ENCODE measurements around the gene KCNK16. TPM values are rescaled to one million over a fixed set of nuclear protein-coding genes. Genes with fewer than 3 reads are reported as not detected.

Gene KCNK16
- not detected for total RNA-seq
- polyA plus RNA-seq: not detected

- H3K9me3 ChIP-seq (ENCODE audit: control insufficient read depth in 1 of 2, low read length in 2 of 2): no peaks in the 10 kb centered on the region
- H3K4me1 ChIP-seq (ENCODE audit: insufficient read depth, low read length): no peaks in the 10 kb centered on the region
- ChIA-PET POLR2A (ENCODE audit: partially characterized antibody) (no interaction called here), CTCF (ENCODE audit: partially characterized antibody) (interaction anchor here (0.6 to 1.0 kb wide), 2 partner anchors 15 to 17 kb away, joined by 3 to 4 read pairs; no protein-coding TSS in a partner anchor)
- Mint-ChIP-seq H3K36me3 (no peaks in the 10 kb centered on the region), H3K27ac (peak within 1 kb of the TSS in 1 of 7 donors; percentile 59), H3K4me3 (no peak within 1 kb of the TSS), H3K27me3 (peaks cover 14 to 17% of the 10 kb centered on the region in 2 donors), H3K9me3 (no peaks in the 10 kb centered on the region), H3K4me1 (no peaks in the 10 kb centered on the region)
- no peak for DNase-seq
- no peak within 1 kb of the TSS for H3K4me3 ChIP-seq (ENCODE audit: low read length in 2 of 2)
- no peak within 1 kb of the TSS for H3K27ac ChIP-seq (ENCODE audit: low read depth, low read length)
- no peaks in the 10 kb centered on the region for H3K36me3 ChIP-seq (ENCODE audit: insufficient read depth, low read length)
- H3K27me3 ChIP-seq (ENCODE audit: insufficient read depth, low read length): no peaks in the 10 kb centered on the region
- intact Hi-C loops (cut with micrococcal nuclease): no loop called here
Measured at GRCh38 chr6:39322306-39322850, at the start of gene KCNK16. KCNK16 (minus strand) TSS chr6:39322702; CDS start chr6:39322540, 162 bp downstream.

DNA sequence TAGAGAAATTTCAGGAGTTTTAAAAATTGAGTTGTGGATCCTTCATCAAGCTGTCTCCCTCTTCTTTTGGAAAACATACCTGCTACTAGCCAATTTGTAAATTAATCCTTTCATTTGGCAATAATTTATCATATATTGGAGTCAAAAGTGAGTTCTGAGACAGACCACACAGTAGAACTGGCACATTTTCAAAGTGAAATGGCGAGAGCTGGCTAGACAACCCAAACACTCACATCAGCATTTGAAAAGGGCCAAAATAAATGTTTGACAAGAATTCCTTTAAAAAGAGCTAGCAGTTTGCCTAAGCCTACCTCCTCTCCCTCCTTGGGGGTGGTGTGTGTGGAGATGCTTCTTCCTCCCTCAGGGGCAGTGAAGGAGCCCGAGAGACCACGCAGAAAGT lies 47.9 kb upstream of the KCNK16 start:
- Mint-ChIP-seq H3K36me3 (no peaks in the 10 kb centered on the region), H3K27ac (no peak overlapping the region), H3K4me1 (no peaks in the 10 kb centered on the region), H3K4me3 (no peak overlapping the region), H3K9me3 (no peaks in the 10 kb centered on the region), H3K27me3 (peaks cover 13 to 19% of the 10 kb centered on the region in 2 donors)
- Histone ChIP-seq H3K9me3 (ENCODE audit: control insufficient read depth in 1 of 2, low read length in 2 of 2) (no peaks in the 10 kb centered on the region), H3K27ac (ENCODE audit: low read depth, low read length) (no peak overlapping the region), H3K4me1 (ENCODE audit: insufficient read depth, low read length) (no peaks in the 10 kb centered on the region), H3K27me3 (ENCODE audit: insufficient read depth, low read length) (no peaks in the 10 kb centered on the region), H3K4me3 (ENCODE audit: low read length in 2 of 2) (no peak overlapping the region), H3K36me3 (ENCODE audit: insufficient read depth, low read length) (no peaks in the 10 kb centered on the region)
- ChIA-PET CTCF (ENCODE audit: partially characterized antibody) (interaction anchor here (1.5 kb wide), 1 partner anchor 8 kb away, joined by 3 read pairs; no protein-coding TSS in a partner anchor), POLR2A (ENCODE audit: partially characterized antibody) (no interaction called here)
- intact Hi-C loops (cut with micrococcal nuclease): no loop called here
- no peak for DNase-seq

GRCh38 chr6:39369987-39370386 lies 47.5 kb upstream of the KCNK16 start:
- H3K27me3 ChIP-seq (ENCODE audit: insufficient read depth, low read length): no peaks in the 10 kb centered on the region
- no peak overlapping the region for H3K27ac ChIP-seq (ENCODE audit: low read depth, low read length)
- H3K4me3 ChIP-seq (ENCODE audit: low read length in 2 of 2): no peak overlapping the region
- CTCF ChIA-PET (ENCODE audit: partially characterized antibody): interaction anchor here (1.5 kb wide), 1 partner anchor 7 kb away, joined by 3 read pairs; no protein-coding TSS in a partner anchor
- H3K27me3 Mint-ChIP-seq: peaks cover 12 to 23% of the 10 kb centered on the region in 2 donors
- no peak for DNase-seq
- H3K36me3 Mint-ChIP-seq: no peaks in the 10 kb centered on the region
- no peaks in the 10 kb centered on the region for H3K9me3 Mint-ChIP-seq
- H3K4me1 Mint-ChIP-seq: no peaks in the 10 kb centered on the region
- POLR2A ChIA-PET (ENCODE audit: partially characterized antibody): no interaction called here
- H3K36me3 ChIP-seq (ENCODE audit: insufficient read depth, low read length): no peaks in the 10 kb centered on the region
- no peaks in the 10 kb centered on the region for H3K9me3 ChIP-seq (ENCODE audit: control insufficient read depth in 1 of 2, low read length in 2 of 2)
- no peaks in the 10 kb centered on the region for H3K4me1 ChIP-seq (ENCODE audit: insufficient read depth, low read length)
- intact Hi-C loops (cut with micrococcal nuclease): no loop called here
- no peak overlapping the region for H3K4me3 Mint-ChIP-seq
- no peak overlapping the region for H3K27ac Mint-ChIP-seq

DNA sequence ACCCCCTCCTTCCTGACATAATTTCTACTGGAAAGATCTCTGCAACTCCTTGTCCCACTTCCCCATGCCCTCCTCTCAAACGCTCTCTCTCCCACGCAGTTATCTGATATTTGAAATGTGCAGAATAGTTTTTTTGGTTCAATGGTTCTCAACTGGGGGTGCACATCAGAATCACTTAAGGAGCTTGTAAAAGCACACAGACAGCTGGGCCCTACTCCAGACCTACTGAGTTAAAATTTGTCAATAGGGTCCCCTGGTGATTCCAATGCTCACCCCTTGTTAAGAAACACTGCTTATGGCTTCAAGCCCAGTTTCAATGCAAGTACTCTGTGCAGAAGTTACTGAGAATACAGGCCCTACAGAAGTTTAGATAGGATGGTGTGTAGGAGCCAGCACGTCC lies 45.2 kb upstream of the KCNK16 start:
- DNase-seq: no peak
- Mint-ChIP-seq H3K36me3 (no peaks in the 10 kb centered on the region), H3K4me3 (no peak overlapping the region), H3K4me1 (no peaks in the 10 kb centered on the region), H3K27me3 (peaks cover 11 to 22% of the 10 kb centered on the region in 2 donors), H3K27ac (no peak overlapping the region), H3K9me3 (no peaks in the 10 kb centered on the region)
- no peak overlapping the region for H3K27ac ChIP-seq (ENCODE audit: low read depth, low read length)
- CTCF ChIA-PET (ENCODE audit: partially characterized antibody): interaction anchor here (0.6 kb wide), 1 partner anchor 1695 kb away, joined by 3 read pairs; no protein-coding TSS in a partner anchor
- H3K27me3 ChIP-seq (ENCODE audit: insufficient read depth, low read length): no peaks in the 10 kb centered on the region
- intact Hi-C loops (cut with micrococcal nuclease): no loop called here
- no peaks in the 10 kb centered on the region for H3K4me1 ChIP-seq (ENCODE audit: insufficient read depth, low read length)
- H3K36me3 ChIP-seq (ENCODE audit: insufficient read depth, low read length): no peaks in the 10 kb centered on the region
- no peak overlapping the region for H3K4me3 ChIP-seq (ENCODE audit: low read length in 2 of 2)
- POLR2A ChIA-PET (ENCODE audit: partially characterized antibody): no interaction called here
- H3K9me3 ChIP-seq (ENCODE audit: control insufficient read depth in 1 of 2, low read length in 2 of 2): no peaks in the 10 kb centered on the region

DNA sequence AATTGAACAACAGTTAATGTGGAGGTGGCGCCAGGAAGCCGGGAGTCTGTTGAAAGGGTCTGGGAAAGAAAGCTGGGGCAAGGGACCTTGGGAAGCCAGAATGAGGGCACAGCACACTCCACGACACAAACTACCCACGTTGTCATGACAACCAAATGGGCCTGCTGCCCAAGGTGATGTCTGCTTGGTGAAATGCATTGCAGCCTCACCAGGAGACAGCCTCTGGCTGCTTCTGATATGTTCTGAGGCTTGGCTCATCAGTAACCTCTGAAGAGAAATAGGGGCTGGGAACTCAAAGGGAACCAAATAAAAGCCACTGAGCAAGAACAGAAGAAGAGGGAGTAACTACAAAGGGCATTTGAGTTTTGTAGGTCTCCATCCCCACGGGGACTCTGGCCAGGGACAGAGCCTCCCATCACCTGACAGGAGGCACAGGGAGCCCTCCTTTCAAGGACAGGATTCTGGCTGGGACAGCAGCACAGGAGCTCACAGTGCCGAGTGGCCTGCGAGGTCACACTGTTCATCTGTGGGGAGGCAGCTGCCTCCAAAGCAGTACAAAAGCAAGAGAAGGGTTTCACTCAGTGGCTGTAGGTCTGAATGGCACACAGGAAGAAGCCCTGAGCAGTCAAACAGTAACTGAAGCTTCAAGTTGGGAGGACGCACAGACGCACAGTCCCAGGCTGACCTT lies 44.6 kb upstream of the KCNK16 start:
- Mint-ChIP-seq H3K4me3 (no peak overlapping the region), H3K9me3 (no peaks in the 10 kb centered on the region), H3K4me1 (peaks cover 0 to 1% (median 0%) of the 10 kb centered on the region in 4 donors), H3K27ac (no peak overlapping the region), H3K27me3 (peaks cover 11 to 21% of the 10 kb centered on the region in 2 donors), H3K36me3 (no peaks in the 10 kb centered on the region)
- Histone ChIP-seq H3K27me3 (ENCODE audit: insufficient read depth, low read length) (no peaks in the 10 kb centered on the region), H3K27ac (ENCODE audit: low read depth, low read length) (no peak overlapping the region), H3K4me3 (ENCODE audit: low read length in 2 of 2) (no peak overlapping the region), H3K4me1 (ENCODE audit: insufficient read depth, low read length) (no peaks in the 10 kb centered on the region), H3K36me3 (ENCODE audit: insufficient read depth, low read length) (no peaks in the 10 kb centered on the region), H3K9me3 (ENCODE audit: control insufficient read depth in 1 of 2, low read length in 2 of 2) (no peaks in the 10 kb centered on the region)
- DNase-seq: no peak
- intact Hi-C loops (cut with micrococcal nuclease): no loop called here
- POLR2A ChIA-PET (ENCODE audit: partially characterized antibody): no interaction called here
- CTCF ChIA-PET (ENCODE audit: partially characterized antibody): no interaction called here

DNA sequence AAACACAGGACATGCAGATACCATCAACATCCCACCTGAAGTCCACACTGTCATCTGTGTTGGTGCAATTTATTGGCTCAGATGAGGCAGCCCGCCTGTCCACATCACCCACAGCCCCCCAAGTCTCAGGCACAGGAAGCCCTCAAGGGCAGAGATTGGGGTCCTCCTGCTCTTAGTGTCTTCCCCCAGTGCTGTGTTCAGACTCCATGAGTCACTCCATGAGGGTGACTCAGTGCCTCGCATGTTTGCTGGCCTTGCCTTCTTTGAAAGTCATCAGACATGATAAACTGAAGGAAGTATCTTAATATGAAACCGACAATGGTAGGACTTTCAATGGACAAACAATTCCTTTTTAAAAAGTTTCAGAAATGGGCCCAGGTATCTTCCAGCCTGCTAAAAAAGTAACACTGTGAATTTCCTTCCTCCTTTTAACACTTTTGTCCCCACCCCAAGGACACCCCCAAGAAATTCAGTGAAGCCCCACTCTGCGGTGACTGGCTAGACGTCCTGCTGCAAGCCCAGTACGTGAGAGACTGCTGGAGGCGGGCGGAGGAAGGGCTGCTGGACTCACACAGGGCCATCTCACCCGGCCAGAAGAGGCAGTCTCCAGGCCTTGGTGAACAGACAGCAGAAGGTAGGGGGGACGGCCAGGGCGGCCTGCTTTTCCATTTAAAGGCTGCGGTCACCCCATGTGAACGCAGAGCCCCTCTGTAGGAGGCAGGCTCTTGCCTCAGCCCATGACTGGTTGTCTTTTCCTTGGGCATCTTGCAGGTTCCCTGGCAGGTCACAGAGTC lies 43.0 kb upstream of the KCNK16 start:
- intact Hi-C loops (cut with micrococcal nuclease): no loop called here
- CTCF ChIA-PET (ENCODE audit: partially characterized antibody): interaction anchor here (2.0 kb wide), 1 partner anchor 18 kb away, joined by 8 read pairs; no protein-coding TSS in a partner anchor
- Histone ChIP-seq H3K4me1 (ENCODE audit: insufficient read depth, low read length) (no peaks in the 10 kb centered on the region), H3K4me3 (ENCODE audit: low read length in 2 of 2) (no peak overlapping the region), H3K27me3 (ENCODE audit: insufficient read depth, low read length) (no peaks in the 10 kb centered on the region), H3K27ac (ENCODE audit: low read depth, low read length) (no peak overlapping the region), H3K36me3 (ENCODE audit: insufficient read depth, low read length) (no peaks in the 10 kb centered on the region), H3K9me3 (ENCODE audit: control insufficient read depth in 1 of 2, low read length in 2 of 2) (no peaks in the 10 kb centered on the region)
- H3K36me3 Mint-ChIP-seq: no peaks in the 10 kb centered on the region
- no peaks in the 10 kb centered on the region for H3K9me3 Mint-ChIP-seq
- DNase-seq: no peak
- H3K4me3 Mint-ChIP-seq: no peak overlapping the region
- POLR2A ChIA-PET (ENCODE audit: partially characterized antibody): no interaction called here
- H3K27me3 Mint-ChIP-seq: peaks cover 16 to 21% of the 10 kb centered on the region in 2 donors
- H3K27ac Mint-ChIP-seq: no peak overlapping the region
- H3K4me1 Mint-ChIP-seq: peaks cover 0 to 4% (median 2%) of the 10 kb centered on the region in 4 donors

DNA sequence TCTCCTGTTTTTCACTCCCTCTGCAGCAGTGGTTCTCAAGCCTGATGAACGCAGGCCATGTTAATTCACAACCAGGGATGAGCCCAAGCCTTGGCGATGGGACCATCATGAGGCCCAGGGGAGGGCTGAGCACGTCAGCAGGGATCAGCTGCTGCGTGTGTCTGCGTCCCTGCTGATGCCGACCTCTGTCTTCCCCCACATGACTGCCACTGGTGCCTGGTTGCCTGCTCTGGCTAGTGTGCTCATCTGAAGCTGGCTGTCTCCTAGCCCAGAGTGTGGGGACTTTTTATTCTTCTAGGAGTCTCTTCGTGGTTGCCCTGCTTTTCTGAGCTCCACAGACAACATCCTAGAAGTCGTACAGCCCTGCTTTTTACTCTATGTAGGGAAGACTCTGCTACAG lies 40.8 kb upstream of the KCNK16 start:
- POLR2A ChIA-PET (ENCODE audit: partially characterized antibody): no interaction called here
- H3K36me3 Mint-ChIP-seq: no peaks in the 10 kb centered on the region
- no peak overlapping the region for H3K27ac Mint-ChIP-seq
- H3K4me1 Mint-ChIP-seq: peaks cover 0 to 4% (median 2%) of the 10 kb centered on the region in 4 donors
- Histone ChIP-seq H3K36me3 (ENCODE audit: insufficient read depth, low read length) (no peaks in the 10 kb centered on the region), H3K4me3 (ENCODE audit: low read length in 2 of 2) (no peak overlapping the region), H3K27me3 (ENCODE audit: insufficient read depth, low read length) (no peaks in the 10 kb centered on the region), H3K27ac (ENCODE audit: low read depth, low read length) (no peak overlapping the region), H3K4me1 (ENCODE audit: insufficient read depth, low read length) (no peaks in the 10 kb centered on the region), H3K9me3 (ENCODE audit: control insufficient read depth in 1 of 2, low read length in 2 of 2) (no peaks in the 10 kb centered on the region)
- H3K4me3 Mint-ChIP-seq: no peak overlapping the region
- CTCF ChIA-PET (ENCODE audit: partially characterized antibody): interaction anchor here (1.1 to 2.0 kb wide), 5 partner anchors 7 to 22 kb away, joined by 3 to 8 read pairs (median 5); no protein-coding TSS in a partner anchor
- H3K9me3 Mint-ChIP-seq: no peaks in the 10 kb centered on the region
- H3K27me3 Mint-ChIP-seq: peaks cover 10 to 14% of the 10 kb centered on the region in 2 donors
- no peak for DNase-seq
- intact Hi-C loops (cut with micrococcal nuclease): no loop called here

All from CD4-positive, alpha-beta memory T cell (primary cell).